ENCODE data around the gene NEK4.
"Not testable (repeated sequence)": the region's sequence is repeated elsewhere in the genome, so short reads cannot be mapped to it uniquely, and the experiment has no call there.

The NEK4 gene

DNA sequence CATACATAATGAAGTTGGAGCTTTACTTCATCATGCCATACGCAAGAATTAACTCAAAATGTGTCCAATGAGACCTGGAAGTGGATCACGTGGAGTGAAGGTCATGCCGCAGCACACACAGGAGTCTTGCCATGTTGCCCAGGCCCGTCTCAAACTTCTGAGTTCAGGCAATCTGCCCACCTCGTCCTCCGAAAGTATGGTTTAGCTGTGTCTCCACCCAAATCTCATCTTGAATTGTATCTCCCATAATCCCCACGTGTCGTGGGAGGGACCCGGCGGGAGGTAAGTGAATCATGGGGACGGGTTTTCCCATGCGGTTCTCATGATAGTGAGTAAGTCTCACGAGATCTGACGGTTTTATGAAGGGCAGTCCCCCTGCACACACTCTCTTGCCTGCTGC, 39.1 kb downstream of the NEK4 start:
- DNase-seq (ENCODE audit: low spot score) = no peak

DNA sequence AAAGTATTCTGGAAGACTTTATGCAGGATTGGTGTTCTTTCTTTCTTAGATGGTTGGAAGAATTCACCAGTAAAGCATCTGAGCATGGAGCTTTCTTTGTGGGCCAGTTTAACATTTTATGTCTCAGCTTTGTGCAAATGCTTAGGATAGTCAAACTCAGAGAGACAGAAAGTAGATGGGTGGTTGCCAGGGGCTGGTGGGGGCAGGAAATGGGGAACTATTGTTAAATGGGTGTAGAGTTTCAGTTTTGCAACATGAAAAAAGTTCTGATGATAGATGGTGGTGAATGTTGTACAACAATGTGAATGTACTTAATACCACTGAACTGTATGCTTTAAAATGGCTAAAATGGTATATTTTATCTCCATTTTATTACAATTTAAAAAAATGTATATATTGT, 40.1 kb downstream of the NEK4 start:
- DNase-seq (ENCODE audit: low spot score) = no peak

DNA sequence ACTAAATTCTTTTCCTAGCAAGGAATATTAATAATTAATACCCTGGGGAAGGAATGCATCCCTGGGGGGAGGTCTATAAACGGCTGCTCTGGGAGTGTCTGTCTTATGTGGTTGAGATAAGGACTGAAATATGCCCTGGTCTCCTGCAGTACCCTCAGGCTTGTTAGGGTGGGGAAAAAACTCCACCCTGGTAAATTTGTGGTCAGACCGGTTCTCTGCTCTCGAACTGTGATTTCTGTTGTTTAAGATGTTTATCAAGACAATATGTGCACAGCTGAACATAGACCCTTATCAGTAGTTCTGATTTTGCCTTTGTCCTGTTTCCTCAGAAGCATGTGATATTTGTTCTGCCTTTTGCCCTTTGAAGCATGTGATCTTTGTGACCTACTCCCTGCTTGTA, 42.0 kb downstream of the NEK4 start:
- DNase-seq (ENCODE audit: low spot score) = not testable (repeated sequence)

DNA sequence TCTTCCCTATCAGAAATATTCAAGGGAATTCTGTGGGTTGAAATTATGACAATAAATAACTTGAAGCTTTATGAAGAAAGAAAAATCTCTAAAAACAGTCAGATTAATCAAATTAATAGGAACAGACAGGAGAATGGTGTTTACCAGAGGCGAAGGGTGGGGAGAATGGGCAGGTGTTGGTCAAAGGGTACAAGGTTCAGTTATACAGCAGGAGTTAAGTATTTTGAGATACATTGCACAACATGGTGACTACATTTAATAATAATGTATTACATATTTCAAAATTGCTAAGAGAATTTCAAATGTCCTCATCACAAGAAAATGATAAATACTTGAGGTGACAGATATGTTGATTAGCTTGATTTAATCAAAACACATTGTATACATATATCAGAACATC, 46.2 kb downstream of the NEK4 start:
- no peak for DNase-seq (ENCODE audit: low spot score)

DNA sequence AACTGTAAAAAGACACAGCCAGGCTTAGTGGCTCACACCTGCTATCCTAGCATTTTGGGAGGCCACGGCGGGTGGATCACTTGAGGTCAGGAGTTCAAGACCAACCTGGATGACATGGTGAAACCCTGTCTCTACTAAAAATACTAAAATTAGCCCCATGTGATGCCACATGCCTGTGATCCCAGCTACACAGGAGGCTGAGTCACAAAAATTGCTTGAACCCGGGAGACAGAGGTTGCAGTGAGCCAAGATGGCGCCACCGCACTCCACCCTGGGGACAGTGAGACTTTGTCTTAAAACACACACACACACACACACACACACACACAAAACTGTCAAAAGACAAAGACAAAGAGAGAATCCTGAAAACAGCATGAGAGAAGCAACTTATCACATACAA, 46.8 kb downstream of the NEK4 start:
- DNase-seq (ENCODE audit: low spot score) = no peak

DNA sequence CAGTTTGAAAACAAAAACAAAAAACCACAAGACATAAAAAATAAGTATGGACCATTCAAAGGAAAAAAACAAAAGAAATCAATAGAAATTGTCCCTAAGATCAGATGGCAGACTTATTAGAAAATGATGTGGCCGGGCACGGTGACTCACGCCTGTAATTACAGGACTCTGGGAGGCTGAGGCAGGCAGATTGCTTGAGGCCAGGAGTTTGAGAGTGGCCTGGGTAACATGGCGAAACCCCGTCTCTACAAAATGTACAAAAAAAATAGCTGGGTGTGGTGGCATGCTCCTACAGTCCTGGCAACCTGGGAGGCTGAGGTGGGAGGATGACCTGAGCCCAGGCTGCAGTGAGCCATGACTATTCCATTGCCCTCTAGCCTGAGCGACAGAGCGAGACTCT, 48.2 kb downstream of the NEK4 start:
- no peak for DNase-seq (ENCODE audit: low spot score)

DNA sequence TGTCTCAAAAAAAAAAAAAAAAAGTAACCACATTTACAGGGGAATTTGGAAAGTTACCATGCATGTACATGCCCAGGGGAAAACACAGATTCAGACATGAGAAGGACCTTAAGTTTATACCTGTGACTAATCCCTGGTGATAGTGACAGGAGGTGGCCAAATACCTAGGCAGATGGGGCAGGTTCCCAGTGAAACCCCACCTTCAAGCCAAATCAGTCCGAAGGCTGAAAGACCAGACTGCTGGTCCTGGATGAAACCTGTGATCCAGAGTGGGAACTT, 49.1 kb downstream of the NEK4 start:
- DNase-seq (ENCODE audit: low spot score) = no peak

DNA sequence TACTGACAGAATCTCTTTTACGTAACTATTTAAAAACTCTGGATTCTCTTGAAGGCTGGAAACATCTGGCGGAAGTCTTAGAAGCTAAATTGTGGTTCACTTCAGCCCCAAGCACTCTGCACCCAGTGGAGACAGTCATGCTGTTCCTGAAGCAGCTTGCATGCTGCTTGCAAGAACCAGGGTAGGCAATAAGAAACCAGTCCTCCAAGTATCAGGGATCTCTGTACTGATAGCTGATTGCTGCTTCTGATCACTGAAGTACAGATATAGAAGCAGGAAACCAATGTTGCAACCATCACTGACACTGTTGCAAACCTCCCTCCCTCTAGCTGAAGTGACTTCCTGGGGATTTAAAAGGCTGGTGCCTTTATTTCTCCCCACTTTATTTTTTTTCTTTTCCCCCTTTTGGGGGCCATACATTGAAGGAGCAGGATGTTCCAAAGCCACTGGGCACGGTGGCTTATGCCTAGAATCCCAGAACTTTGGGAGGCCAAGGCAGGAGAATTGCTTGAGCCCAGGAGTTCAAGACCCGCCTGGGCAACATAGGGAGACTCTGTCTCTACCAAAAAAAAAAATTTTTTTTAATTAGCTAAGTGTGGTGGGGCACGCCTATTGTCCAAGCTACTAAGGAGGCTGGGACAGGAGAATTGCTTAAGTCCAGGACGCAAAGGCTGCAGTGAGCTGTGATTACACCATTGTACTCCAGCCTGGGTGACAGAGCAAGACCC, 49.6 kb downstream of the NEK4 start:
- no peak for DNase-seq (ENCODE audit: low spot score)

DNA sequence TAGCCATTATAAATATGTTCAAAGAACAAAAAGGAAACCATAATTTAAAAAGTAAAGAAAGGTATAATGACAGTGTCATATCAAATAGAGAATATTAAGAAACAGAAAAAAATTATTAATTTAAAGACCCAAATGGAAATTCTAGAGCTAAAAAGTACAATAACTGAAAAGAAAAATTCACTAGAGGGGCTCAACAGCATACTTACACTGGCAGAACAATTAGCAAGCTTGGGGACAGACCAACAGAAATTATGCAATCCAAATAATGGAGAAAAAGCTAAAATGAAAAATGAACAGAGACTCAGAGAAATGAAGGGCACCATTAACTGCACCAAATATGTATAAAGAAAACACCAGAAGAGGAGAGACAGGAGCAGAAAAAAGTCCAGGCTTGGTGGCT, 51.1 kb downstream of the NEK4 start:
- DNase-seq (ENCODE audit: low spot score) = no peak

DNA sequence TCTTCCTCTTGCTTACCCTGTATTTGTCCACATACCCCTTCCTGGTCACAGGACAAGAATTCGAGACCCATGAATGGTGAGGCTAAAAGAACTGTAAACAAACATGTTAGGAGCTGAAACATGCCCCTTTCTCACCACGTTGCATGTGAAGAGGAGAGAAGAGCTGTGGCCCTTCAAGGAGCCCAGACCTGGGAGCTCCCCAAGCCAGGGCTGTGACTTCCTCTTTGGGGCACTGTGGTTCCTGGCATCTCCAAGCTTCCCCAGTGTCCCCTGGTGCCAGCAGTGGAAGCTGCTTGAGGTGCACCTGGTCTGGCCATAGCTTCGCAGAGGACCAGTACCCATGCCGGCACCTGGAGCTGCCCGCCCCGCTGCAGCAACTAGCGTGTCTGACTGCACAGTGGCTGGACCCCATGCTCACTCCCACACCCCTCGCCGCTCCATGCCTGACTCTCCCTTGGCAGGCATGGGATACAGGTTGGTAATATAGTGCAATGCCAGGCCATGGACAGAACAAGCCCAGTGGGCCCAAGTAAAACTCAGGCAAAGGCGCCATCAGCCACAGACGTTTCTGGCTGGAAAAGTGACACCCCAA, 54.9 kb downstream of the NEK4 start:
- no peak for DNase-seq (ENCODE audit: low spot score)

DNA sequence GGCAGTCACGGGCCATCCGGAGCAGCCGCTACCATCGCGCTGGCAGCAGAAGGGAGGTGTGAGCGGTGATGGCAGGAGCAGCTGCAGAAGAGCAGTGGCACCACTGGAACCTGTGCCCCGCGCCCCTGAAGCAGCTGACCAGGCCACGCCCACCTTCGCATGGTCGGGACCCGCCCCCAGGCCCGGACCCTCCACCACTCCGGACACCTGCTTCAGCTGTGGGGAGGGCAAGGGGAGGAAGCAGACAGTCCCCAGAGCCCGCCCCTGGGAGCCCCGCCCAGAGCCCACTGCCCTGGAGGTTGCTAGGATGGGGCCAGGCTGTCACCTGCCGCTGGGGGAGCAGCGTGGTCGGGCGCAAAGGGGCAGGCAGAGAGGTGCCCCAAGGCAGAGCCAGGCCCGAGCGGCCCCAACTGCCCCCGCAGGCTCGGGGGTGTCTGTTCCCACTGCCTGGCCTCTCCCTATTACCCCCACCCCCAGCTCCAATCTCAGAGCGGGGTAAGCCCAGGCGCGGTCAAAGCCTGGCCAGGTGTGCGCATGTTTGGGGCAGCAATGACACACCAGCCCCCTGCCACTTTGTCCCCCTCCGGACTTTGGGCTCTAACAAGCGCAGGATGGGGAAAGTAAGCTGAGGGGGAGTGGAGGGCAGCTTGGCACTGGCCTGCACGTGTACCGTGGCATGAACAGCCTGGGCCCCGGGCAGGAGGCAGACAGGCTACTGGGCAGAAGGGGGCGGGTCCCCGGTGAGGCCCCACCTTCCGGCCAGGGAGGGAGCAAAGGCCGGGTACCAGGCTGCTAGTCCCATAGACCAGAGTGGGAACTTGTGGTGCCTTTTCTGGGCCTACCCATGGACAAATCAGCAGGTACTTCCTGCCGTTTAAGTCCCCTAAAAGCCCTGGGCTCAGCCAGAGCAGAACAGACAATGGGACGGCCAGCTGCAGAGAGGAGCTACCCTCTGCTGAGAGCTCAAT, 56.1 kb downstream of the NEK4 start:
- no peak for DNase-seq (ENCODE audit: low spot score)

DNA sequence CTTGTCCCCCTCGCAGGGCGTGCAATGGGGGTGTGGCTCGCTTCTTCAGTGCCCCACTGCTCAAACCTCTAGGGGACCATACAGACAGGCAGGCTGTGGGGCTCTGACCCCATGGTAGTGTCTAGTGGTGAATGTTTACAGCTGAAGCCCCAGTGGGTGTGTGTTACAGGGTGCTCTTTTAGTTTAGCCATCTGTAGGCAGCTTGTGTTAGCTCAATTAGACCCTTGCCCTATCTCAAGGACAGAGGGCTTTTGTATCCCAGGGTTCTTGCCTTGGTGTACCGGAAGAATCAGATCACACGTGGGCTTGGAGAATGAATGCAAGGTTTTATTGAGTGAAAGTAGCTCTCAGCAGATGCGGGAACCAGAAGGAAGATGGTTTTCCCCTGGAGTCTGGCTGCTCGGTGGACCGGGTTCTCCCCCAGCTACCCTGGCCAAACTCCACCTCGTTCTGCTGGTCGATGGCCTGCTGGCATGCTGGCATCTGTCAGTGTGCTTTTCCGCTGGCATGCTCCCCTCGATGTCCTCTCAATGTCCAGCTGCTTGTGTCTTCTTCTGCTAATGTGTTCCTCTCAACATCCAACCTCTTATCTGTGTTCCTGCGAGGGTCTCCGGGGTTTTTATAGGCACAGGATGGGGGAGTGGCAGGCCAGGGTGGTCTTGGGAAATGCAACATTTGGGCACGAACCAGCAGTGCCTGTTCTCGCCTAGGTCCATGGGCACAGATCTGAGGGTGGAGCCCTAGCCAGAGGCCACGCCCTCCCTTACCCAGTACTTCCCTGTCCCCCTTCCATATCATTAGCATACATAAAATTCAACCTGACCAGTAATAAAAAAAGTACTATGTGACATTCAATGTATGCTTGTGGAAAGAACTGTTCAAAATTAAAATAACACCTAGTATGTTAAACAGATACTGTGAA, 58.2 kb downstream of the NEK4 start:
- no peak for DNase-seq (ENCODE audit: low spot score)

DNA sequence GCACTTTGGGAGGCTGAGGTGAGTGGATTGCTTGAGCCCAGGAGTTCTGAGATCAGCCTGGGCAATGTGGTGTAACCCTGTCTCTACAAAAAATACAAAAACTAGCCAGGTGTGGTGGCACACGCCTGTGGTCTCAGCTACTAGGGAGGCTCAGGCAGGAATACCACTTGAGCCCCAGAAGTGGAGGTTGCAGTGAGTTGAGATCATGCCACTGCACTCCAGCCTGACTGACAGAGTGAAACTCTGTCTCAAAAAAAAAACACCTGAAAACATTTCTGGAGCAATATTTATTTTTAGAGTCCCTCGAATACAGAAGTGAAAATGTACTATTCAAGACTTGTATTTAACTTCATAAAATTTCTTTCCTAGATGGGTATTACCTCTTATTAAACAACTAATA, 60.2 kb downstream of the NEK4 start:
- DNase-seq (ENCODE audit: low spot score) = no peak

DNA sequence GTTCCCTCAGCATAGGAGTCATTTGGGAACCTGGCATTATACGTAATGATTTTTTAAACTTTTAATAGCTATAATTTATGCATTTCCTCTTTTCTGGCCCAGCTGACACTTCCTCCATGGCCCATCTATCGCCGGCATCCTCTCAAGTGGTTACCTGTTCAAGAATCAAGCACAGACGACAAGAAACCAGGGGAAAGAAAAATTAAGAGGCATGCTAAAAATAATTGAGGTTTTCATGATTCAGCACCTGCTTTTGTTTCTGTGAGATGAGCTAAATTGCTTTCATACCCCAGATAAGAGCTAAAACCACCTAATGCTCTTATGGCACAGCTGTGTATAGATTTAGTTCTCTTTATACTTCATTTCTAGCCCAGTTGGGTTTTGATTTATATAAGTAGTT, 63.2 kb downstream of the NEK4 start:
- no peak for DNase-seq (ENCODE audit: low spot score)

DNA sequence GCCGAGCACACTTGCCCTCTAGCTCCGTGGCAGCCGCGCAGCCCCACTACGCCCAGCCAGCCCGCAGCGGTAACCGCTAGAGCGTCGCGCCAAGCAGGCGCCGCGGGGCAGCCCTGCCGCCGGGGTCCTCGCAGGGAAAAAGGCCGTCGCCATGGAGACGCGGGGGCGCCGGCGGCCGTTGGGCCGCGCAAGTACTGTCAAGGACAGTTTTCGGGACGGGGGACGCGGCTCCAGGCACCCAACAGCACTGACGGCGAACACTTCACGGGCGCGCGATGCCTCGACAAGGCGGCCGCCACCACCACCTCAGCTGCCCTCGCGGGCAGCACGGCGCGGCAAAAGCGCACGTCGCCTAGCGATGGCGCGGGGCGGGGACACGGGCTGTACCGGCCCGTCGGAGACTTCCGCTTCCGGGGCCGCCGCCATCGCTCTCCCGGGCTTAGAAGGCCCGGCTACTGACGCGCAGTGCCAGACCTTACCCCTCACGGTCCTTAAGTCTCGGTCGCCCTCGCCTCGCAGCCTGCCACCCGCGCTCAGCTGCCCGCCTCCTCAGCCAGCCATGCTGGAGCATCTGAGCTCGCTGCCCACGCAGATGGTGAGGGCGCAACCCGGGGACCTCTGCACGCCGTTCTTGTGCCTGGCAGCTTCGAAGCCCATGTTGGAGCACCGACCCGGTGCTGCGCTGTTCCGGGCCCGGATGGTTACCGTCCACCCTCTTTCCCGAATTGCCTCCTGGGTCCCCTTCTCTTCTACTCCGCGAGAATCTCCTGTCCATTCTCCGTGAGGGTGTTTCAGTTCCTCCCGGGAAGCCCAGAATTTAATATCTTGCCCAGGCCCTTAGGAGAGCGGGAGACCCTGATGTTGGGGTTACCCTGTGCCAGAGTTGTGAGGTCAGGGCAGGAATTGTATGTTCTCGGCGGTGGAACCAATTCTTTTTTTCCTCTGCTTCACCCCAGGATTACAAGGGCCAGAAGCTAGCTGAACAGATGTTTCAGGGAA, 64.8 kb downstream of the NEK4 start, which contains the start of the genes GLT8D1 and SPCS1:
GLT8D1 (minus strand) TSS at position 104 of the 999 bp plus-strand sequence. CDS start 5,331 bp downstream, outside the sequence.
SPCS1 (plus strand) TSS at position 419 of the 999 bp plus-strand sequence; CDS start at position 560, 141 bp downstream.
- peak; percentile 95 for DNase-seq (ENCODE audit: low spot score)

DNA sequence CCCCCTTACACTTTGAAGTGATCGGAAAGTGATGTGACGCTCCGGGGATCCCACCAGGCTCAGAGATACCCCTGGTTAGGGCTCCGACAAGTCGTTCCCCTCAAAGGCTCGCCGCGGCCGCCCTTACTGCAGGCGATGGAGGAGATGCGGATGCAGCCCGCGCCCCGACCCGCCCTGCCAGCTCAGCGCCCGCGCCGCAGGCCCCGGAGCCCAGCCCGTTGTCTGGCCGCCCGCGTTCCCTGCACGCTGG, 65.4 kb downstream of the NEK4 start:
- no peak for DNase-seq (ENCODE audit: low spot score)

DNA sequence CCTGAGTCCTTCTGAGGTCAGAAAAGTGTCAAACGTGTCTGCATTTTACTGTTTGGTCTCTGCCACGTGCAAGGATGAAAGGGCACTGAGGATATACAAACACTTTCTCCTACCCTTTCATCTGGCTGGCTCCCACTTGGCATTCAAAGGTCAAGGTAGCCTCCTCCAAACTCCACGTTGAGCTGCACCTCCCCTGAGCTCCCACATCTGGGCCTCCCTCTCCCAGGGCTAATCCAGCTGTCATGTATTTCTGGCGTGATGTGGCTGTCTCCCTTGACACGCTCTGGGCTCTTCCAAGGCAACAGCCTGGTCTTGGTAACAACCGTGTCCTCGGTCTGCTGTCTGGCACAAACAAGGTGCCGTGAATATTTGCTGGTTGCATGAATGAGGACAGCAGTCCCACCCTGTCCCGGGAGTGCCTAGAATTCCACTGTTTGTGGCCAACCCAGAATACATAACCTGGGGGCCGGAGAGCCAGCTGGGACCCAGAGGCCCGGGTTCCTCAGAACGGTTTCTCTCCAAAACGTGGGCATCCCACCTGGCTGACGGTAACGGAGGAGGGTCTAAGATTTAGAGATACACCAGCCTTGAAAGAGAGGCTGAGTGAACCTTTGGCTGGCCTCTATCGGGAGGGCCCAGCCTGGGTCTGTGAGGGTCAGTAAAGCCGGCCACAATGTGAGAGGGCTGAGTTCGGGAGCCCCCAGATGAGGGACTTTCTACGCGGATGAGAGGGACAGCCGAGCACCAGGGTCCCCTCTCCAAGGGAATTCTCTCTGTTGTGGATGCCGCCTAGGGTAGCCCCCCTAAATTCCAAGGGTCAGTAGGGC, 65.9 kb downstream of the NEK4 start:
- peak; percentile 54 for DNase-seq (ENCODE audit: low spot score)

DNA sequence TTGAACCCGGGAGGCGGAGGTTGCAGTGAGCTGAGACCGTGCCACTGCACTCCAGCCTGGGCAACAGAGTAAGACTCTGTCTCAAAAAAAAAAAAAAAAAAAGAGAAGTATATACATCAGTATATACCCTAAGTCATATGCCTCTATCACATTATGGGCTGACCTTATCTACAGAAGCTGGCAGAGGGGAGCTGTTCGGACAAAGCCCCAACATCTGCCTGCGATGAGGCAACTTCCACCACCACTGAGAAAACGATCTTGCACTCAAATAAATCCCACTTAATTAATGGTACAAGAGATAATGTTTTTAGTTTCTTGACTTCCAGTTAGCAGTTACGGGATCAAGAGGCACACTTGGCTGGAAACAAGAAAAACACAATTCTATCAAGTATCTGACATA, 67.4 kb downstream of the NEK4 start:
- no peak for DNase-seq (ENCODE audit: low spot score)

DNA sequence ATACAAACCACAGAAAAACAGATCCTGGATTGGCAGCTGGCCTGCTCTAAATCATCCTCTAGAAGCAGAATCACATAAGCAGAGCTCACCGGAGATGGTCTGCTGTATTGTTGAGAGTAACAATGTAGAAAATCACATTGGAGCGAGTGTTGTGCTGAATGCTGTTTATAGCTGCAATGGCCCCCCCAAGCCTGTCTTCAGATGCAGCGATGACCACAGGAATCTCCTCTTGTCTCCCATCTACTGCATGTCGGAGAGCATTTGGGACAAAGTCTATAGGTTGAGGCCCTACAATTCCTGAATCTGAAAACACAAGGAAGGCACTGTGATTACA, 73.1 kb downstream of the NEK4 start:
- DNase-seq (ENCODE audit: low spot score) = no peak

Measured in D341Med (cell line).